Measurements from ENCODE around the gene SEPTIN14.
"Not testable (repeated sequence)": the region's sequence is repeated elsewhere in the genome, so short reads cannot be mapped to it uniquely, and the experiment has no call there.

Gene SEPTIN14

GRCh38 chr7:55827577-55827976, 35.0 kb downstream of the SEPTIN14 start:
- no peak for TF ChIP-seq CTCF (IDR thresholded peaks at IDR 0.05; ENCODE audit: low read depth, low read length, missing control alignments)
- in situ Hi-C loops (cut with HindIII; ENCODE audit: low sequenced_read_pairs): no loop called here
- no peak overlapping the region for H3K4me3 ChIP-seq (ENCODE audit: low read depth, low read length)
- DNase-seq (ENCODE audit: low read depth): no peak

- H3K4me3 ChIP-seq (ENCODE audit: low read depth, low read length): no peak overlapping the region
- in situ Hi-C loops (cut with HindIII; ENCODE audit: low sequenced_read_pairs): no loop called here
- no peak for TF ChIP-seq CTCF (IDR thresholded peaks at IDR 0.05; ENCODE audit: low read depth, low read length, missing control alignments)
- no peak for DNase-seq (ENCODE audit: low read depth)
Observed at GRCh38 chr7:55818686-55819085, 43.9 kb downstream of the SEPTIN14 start.

- in situ Hi-C loops (cut with HindIII; ENCODE audit: low sequenced_read_pairs); DNase-seq (ENCODE audit: low read depth); H3K4me3 ChIP-seq (ENCODE audit: low read depth, low read length): not testable (repeated sequence)
Observed at GRCh38 chr7:55797260-55797659, 65.3 kb downstream of the SEPTIN14 start.

GRCh38 chr7:55794527-55794926, 68.0 kb downstream of the SEPTIN14 start:
- in situ Hi-C loops (cut with HindIII; ENCODE audit: low sequenced_read_pairs): no loop called here
- DNase-seq (ENCODE audit: low read depth): no peak
- H3K4me3 ChIP-seq (ENCODE audit: low read depth, low read length): no peak overlapping the region
- TF ChIP-seq CTCF (IDR thresholded peaks at IDR 0.05; ENCODE audit: low read depth, low read length, missing control alignments): no peak

GRCh38 chr7:55792048-55792447, 70.5 kb downstream of the SEPTIN14 start:
- no peak overlapping the region for H3K4me3 ChIP-seq (ENCODE audit: low read depth, low read length)
- in situ Hi-C loops (cut with HindIII; ENCODE audit: low sequenced_read_pairs): no loop called here
- no peak for TF ChIP-seq CTCF (IDR thresholded peaks at IDR 0.05; ENCODE audit: low read depth, low read length, missing control alignments)
- DNase-seq (ENCODE audit: low read depth): no peak

- no peak for TF ChIP-seq CTCF (IDR thresholded peaks at IDR 0.05; ENCODE audit: low read depth, low read length, missing control alignments)
- in situ Hi-C loops (cut with HindIII; ENCODE audit: low sequenced_read_pairs): no loop called here
- no peak overlapping the region for H3K4me3 ChIP-seq (ENCODE audit: low read depth, low read length)
- no peak for DNase-seq (ENCODE audit: low read depth)
Observed at GRCh38 chr7:55787796-55788195, 74.8 kb downstream of the SEPTIN14 start.

- in situ Hi-C loops (cut with HindIII; ENCODE audit: low sequenced_read_pairs): no loop called here
- no peak for TF ChIP-seq CTCF (IDR thresholded peaks at IDR 0.05; ENCODE audit: low read depth, low read length, missing control alignments)
- H3K4me3 ChIP-seq (ENCODE audit: low read depth, low read length): no peak overlapping the region
- no peak for DNase-seq (ENCODE audit: low read depth)
Observed at GRCh38 chr7:55786901-55787300, 75.7 kb downstream of the SEPTIN14 start.

- DNase-seq (ENCODE audit: low read depth); H3K4me3 ChIP-seq (ENCODE audit: low read depth, low read length); in situ Hi-C loops (cut with HindIII; ENCODE audit: low sequenced_read_pairs): not testable (repeated sequence)
Observed at GRCh38 chr7:55785444-55785843, 77.1 kb downstream of the SEPTIN14 start.

Data from astrocyte of the cerebellum (primary cell).